Esophagus squamous epithelium (tissue), 5 donors: ENCODE data around the gene TMEM201. TPM values are rescaled to one million over a fixed set of nuclear protein-coding genes. Genes with fewer than 3 reads are reported as not detected.

Experiments used
- DNase-seq: peaks from one replicate; lab custom pipeline; 2025; lab: John Stamatoyannopoulos, UW
- H3K27ac ChIP-seq, 4 donors: fragments of 200-600 bp; sonication (generic); one replicate each; pipeline ENCODE4 v1.5.1; 2016 to 2019; ENCODE audit warnings: mild to moderate bottlenecking in 1 of 4
- H3K27me3 ChIP-seq, 4 donors: fragments of 200-600 bp; sonication (generic); 1 replicate in 3 of 4; 2 replicates in 1 of 4; pipeline versions ENCODE4 v1.5.1 to v1.6.0; 2017 to 2021; ENCODE audit warnings: antibody characterized with exemption in 1 of 4
- H3K36me3 ChIP-seq, 3 donors: fragments of 200-600 bp; sonication (generic); one replicate each; pipeline ENCODE4 v1.5.1; 2016 to 2019
- H3K4me1 ChIP-seq, 3 donors: fragments of 200-600 bp; sonication (generic); one replicate each; pipeline ENCODE4 v1.5.1; 2017 to 2019
- H3K4me3 ChIP-seq, 4 donors: fragments of 200-600 bp; sonication (generic); 1 replicate in 3 of 4; 2 replicates in 1 of 4; pipeline ENCODE4 v1.5.1; 2016 to 2019; ENCODE audit warnings: mild to moderate bottlenecking in 2 of 4, moderate library complexity in 1 of 4
- H3K9me3 ChIP-seq, 3 donors: fragments of 200-600 bp; sonication (generic); one replicate each; pipeline ENCODE4 v1.5.1; 2016 to 2019
- CTCF ChIP-seq, 6 experiments: fragments of 450-650 bp in 4 of 6; fragments of 200-600 bp in 2 of 6; sonication (generic) in 2 of 6; IDR thresholded peaks; one replicate each; pipeline ENCODE4 v1.5.1; 2016 to 2019; ENCODE audit warnings: antibody characterized with exemption in 6 of 6, mild to moderate bottlenecking in 4 of 6, moderate library complexity in 4 of 6
- POLR2A ChIP-seq, 4 donors: fragments of 450-650 bp; IDR thresholded peaks; one replicate each; pipeline ENCODE4 v1.6.1; 2017; ENCODE audit warnings: antibody characterized with exemption in 4 of 4, mild to moderate bottlenecking in 4 of 4, moderate library complexity in 3 of 4
- WGBS, 2 donors: methylation state at CpG; one replicate each; pipeline ENCODE4 v1.1.5; 2018; 5-methylcytosine and 5-hydroxymethylcytosine counted together
- intact Hi-C: fragments of 100-400 bp; cut with DNase I; formaldehyde crosslinking; loops from one replicate; pipeline ENCODE4 v1.15.0; 2022
- total RNA-seq, 4 donors: library from RNA; depleted of rRNA; stranded (reverse); fragments of >200 nt; gene quantifications; one replicate each; pipeline ENCODE4 v1.1.0, GENCODE V29; 2016
- donor health status: DM: yes; HTN: yes; CAD: no.

Gene TMEM201
- total RNA-seq, 4 donors from 2014 or later, result 5.0 to 10.3 (median 8.7) TPM

DNA sequence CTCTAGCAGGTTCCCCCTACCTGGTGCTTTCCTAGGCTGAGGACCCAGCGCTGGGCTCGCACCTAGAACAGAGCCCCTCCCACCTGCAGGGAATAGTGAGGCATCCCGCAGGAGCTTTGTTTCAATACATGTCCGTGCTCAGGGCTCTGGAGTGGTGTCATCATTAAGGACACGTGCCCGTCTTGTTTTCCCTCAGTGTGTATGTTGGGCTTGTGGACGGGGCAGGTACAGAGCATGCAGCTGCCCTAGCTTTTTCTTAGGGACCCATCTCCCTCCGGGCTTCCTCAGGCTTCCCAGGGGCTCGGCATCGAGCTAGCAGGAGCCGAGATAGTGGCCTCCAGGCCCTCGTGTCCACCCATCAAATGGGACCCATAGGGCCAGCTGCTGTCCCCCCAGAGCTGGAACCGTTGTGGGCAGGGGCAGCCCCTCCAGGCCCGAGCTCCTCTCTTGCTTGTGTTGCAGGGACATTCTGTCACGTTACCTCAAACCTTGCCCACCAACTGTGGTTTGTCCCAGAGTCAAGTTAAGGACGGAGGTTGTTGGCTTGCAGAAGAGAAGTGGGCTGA, 3.9 kb downstream of the TMEM201 start:
- no peak for TF ChIP-seq POLR2A (IDR thresholded peaks at IDR 0.05)
- TF ChIP-seq CTCF (IDR thresholded peaks at IDR 0.05), result no peak
- Histone ChIP-seq H3K27ac (peak overlapping the region in 1 of 4 donors; percentile 66), H3K27me3 (no peaks in the 10 kb centered on the region), H3K4me1 (peaks cover 32 to 61% (median 35%) of the 10 kb centered on the region in 3 donors), H3K9me3 (no peaks in the 10 kb centered on the region), H3K4me3 (no peak overlapping the region), H3K36me3 (peaks cover 0 to 10% (median 4%) of the 10 kb centered on the region in 3 donors)
- 50 to 81% methylated on average over 2 to 3 of the region's 16 CpGs for WGBS, 2 donors
- intact Hi-C loops, result no loop called here
- DNase-seq, result no peak

- Histone ChIP-seq H3K9me3 (no peaks in the 10 kb centered on the region), H3K4me1 (peaks cover 32 to 56% (median 35%) of the 10 kb centered on the region in 3 donors), H3K27me3 (no peaks in the 10 kb centered on the region), H3K27ac (peak overlapping the region; percentile 34 to 66 (median 40)), H3K4me3 (peak overlapping the region in 1 of 4 donors; percentile 15), H3K36me3 (peaks cover 0 to 15% (median 4%) of the 10 kb centered on the region in 3 donors)
- no CpG with 5 or more reads among the region's 9 CpGs for WGBS, 2 donors
- intact Hi-C loops, result no loop called here
- no peak for DNase-seq
- no peak for TF ChIP-seq CTCF (IDR thresholded peaks at IDR 0.05)
- no peak for TF ChIP-seq POLR2A (IDR thresholded peaks at IDR 0.05)
These were observed 4.4 kb downstream of the TMEM201 start for GRCh38 chr1:9593147-9593491.

GRCh38 chr1:9593492-9594465, 5.1 kb downstream of the TMEM201 start:
- Histone ChIP-seq H3K4me1 (peaks cover 32 to 53% (median 35%) of the 10 kb centered on the region in 3 donors), H3K36me3 (peaks cover 0 to 22% (median 4%) of the 10 kb centered on the region in 3 donors), H3K27ac (peak overlapping the region; percentile 34 to 66 (median 40)), H3K4me3 (peak overlapping the region in 1 of 4 donors; percentile 15), H3K9me3 (no peaks in the 10 kb centered on the region), H3K27me3 (no peaks in the 10 kb centered on the region)
- WGBS, 2 donors, result 50 to 65% methylated on average over 8 of the region's 25 CpGs
- peak in 5 of 6 experiments; percentile 33 to 85 (median 67) for TF ChIP-seq CTCF (IDR thresholded peaks at IDR 0.05)
- TF ChIP-seq POLR2A (IDR thresholded peaks at IDR 0.05), result no peak
- no peak for DNase-seq
- intact Hi-C loops, result no loop called here

- 100% methylated on average over 4 of the region's 20 CpGs; no CpG with 5 or more reads in 1 of the 2 donors for WGBS, 2 donors
- no peak for DNase-seq
- intact Hi-C loops, result no loop called here
- TF ChIP-seq POLR2A (IDR thresholded peaks at IDR 0.05), result no peak
- TF ChIP-seq CTCF (IDR thresholded peaks at IDR 0.05), result no peak
- H3K27ac ChIP-seq, result no peak overlapping the region
- H3K4me1 ChIP-seq, result peaks cover 29 to 48% (median 32%) of the 10 kb centered on the region in 3 donors
- H3K36me3 ChIP-seq, result peaks cover 0 to 30% (median 4%) of the 10 kb centered on the region in 3 donors
- H3K9me3 ChIP-seq, result no peaks in the 10 kb centered on the region
- no peaks in the 10 kb centered on the region for H3K27me3 ChIP-seq
- H3K4me3 ChIP-seq, result no peak overlapping the region
These were observed 5.9 kb downstream of the TMEM201 start for GRCh38 chr1:9594471-9595155.
